HUES6 (cell line): ENCODE data around the gene IFT52.
"Not testable (repeated sequence)": the region's sequence is repeated elsewhere in the genome, so short reads cannot be mapped to it uniquely, and the experiment has no call there.

Experiments
- H3K27ac ChIP-seq: 2 replicates; pipeline ENCODE4 v1.7.0; 2013; ENCODE audit warnings: low read depth, mild to moderate bottlenecking, low read length, inconsistent platforms
- H3K27me3 ChIP-seq: 2 replicates; pipeline ENCODE4 v1.6.1; 2013; ENCODE audit warnings: low read length; ENCODE audit not compliant: control insufficient read depth, insufficient read depth
- H3K36me3 ChIP-seq: 2 replicates; pipeline ENCODE4 v1.6.1; 2013; ENCODE audit warnings: low read length; ENCODE audit not compliant: control insufficient read depth, insufficient read depth
- H3K4me1 ChIP-seq: 2 replicates; pipeline ENCODE4 v1.6.1; 2013; ENCODE audit warnings: low read length; ENCODE audit not compliant: control insufficient read depth, insufficient read depth
- H3K4me3 ChIP-seq: 2 replicates; pipeline ENCODE4 v1.5.1; 2013; ENCODE audit warnings: low read depth, low read length
- H3K9ac ChIP-seq: one replicate; pipeline ENCODE4 v1.6.1; 2013; ENCODE audit warnings: mild to moderate bottlenecking, low read length
- H3K9me3 ChIP-seq: 2 replicates; pipeline ENCODE4 v1.6.1; 2013; ENCODE audit warnings: low read depth, low read length; ENCODE audit not compliant: control insufficient read depth, insufficient read depth

Gene IFT52

GRCh38 chr20:43655176-43655575 is 64.4 kb downstream of the IFT52 start:
- not testable (repeated sequence) for H3K9me3 ChIP-seq, H3K36me3 ChIP-seq, H3K4me1 ChIP-seq, H3K4me3 ChIP-seq, H3K27me3 ChIP-seq, H3K9ac ChIP-seq, H3K27ac ChIP-seq

GRCh38 chr20:43655937-43656336 is 65.2 kb downstream of the IFT52 start:
- no peaks in the 10 kb centered on the region for H3K4me1 ChIP-seq
- H3K9me3 ChIP-seq, result no peaks in the 10 kb centered on the region
- H3K27me3 ChIP-seq, result no peaks in the 10 kb centered on the region
- H3K36me3 ChIP-seq, result no peaks in the 10 kb centered on the region
- H3K4me3 ChIP-seq, result no peak overlapping the region
- H3K27ac ChIP-seq, result no peak overlapping the region
- H3K9ac ChIP-seq, result no peak overlapping the region

GRCh38 chr20:43658069-43658722 is 67.5 kb downstream of the IFT52 start:
- Histone ChIP-seq H3K36me3 (no peaks in the 10 kb centered on the region), H3K27ac (no peak overlapping the region), H3K4me1 (no peaks in the 10 kb centered on the region), H3K9ac (peak overlapping the region; percentile 92), H3K27me3 (no peaks in the 10 kb centered on the region), H3K9me3 (no peaks in the 10 kb centered on the region), H3K4me3 (peak overlapping the region; percentile 66)

- no peaks in the 10 kb centered on the region for H3K9me3 ChIP-seq
- H3K4me3 ChIP-seq, result peak overlapping the region; percentile 66; the same call in 1 of the 2 replicates
- H3K27ac ChIP-seq, result no peak overlapping the region
- no peak overlapping the region for H3K9ac ChIP-seq
- no peaks in the 10 kb centered on the region for H3K27me3 ChIP-seq
- no peaks in the 10 kb centered on the region for H3K4me1 ChIP-seq
- H3K36me3 ChIP-seq, result no peaks in the 10 kb centered on the region
Measured at GRCh38 chr20:43658723-43659419, 68.1 kb downstream of the IFT52 start.

- H3K9ac ChIP-seq, result no peak overlapping the region
- no peak overlapping the region for H3K27ac ChIP-seq
- no peaks in the 10 kb centered on the region for H3K36me3 ChIP-seq
- no peaks in the 10 kb centered on the region for H3K27me3 ChIP-seq
- peaks cover 9% of the 10 kb centered on the region; the same call in 1 of the 2 replicates for H3K4me1 ChIP-seq
- H3K4me3 ChIP-seq, result no peak overlapping the region
- H3K9me3 ChIP-seq, result no peaks in the 10 kb centered on the region
Measured at GRCh38 chr20:43662943-43663655, 72.4 kb downstream of the IFT52 start.

- Histone ChIP-seq H3K4me3 (no peak overlapping the region), H3K27me3 (no peaks in the 10 kb centered on the region), H3K27ac (no peak overlapping the region), H3K4me1 (peaks cover 9% of the 10 kb centered on the region; the same call in 1 of the 2 replicates), H3K9ac (no peak overlapping the region), H3K36me3 (peaks cover 13% of the 10 kb centered on the region), H3K9me3 (no peaks in the 10 kb centered on the region)
Measured at GRCh38 chr20:43665466-43666176, 74.9 kb downstream of the IFT52 start.

- Histone ChIP-seq H3K9ac (peak within 1 kb of the TSS; percentile 89), H3K36me3 (peaks cover 16% of the 10 kb centered on the region), H3K9me3 (no peaks in the 10 kb centered on the region), H3K27me3 (no peaks in the 10 kb centered on the region), H3K4me1 (peaks cover 9% of the 10 kb centered on the region; the same call in 1 of the 2 replicates), H3K27ac (peak within 1 kb of the TSS; percentile 83; the same call in 1 of the 2 replicates), H3K4me3 (peak within 1 kb of the TSS; percentile 92)
Measured at GRCh38 chr20:43666376-43667328, 75.9 kb downstream of the IFT52 start, which contains the start of gene MYBL2. Gene MYBL2, plus strand, starts transcription at chr20:43667114. Its CDS starts 170 bp downstream, at chr20:43667284.

- Histone ChIP-seq H3K4me3 (peak overlapping the region; percentile 92), H3K9ac (peak overlapping the region; percentile 89), H3K36me3 (peaks cover 21% of the 10 kb centered on the region), H3K4me1 (peaks cover 9% of the 10 kb centered on the region; the same call in 1 of the 2 replicates), H3K27ac (peak overlapping the region; percentile 83; the same call in 1 of the 2 replicates), H3K9me3 (no peaks in the 10 kb centered on the region), H3K27me3 (no peaks in the 10 kb centered on the region)
Measured at GRCh38 chr20:43667341-43668132, 76.8 kb downstream of the IFT52 start.

GRCh38 chr20:43669332-43669731 is 78.6 kb downstream of the IFT52 start:
- Histone ChIP-seq H3K36me3 (peaks cover 36% of the 10 kb centered on the region), H3K9ac (no peak overlapping the region), H3K27me3 (no peaks in the 10 kb centered on the region), H3K9me3 (no peaks in the 10 kb centered on the region), H3K27ac (no peak overlapping the region), H3K4me1 (peaks cover 9% of the 10 kb centered on the region; the same call in 1 of the 2 replicates), H3K4me3 (no peak overlapping the region)
